Measurements from ENCODE around the gene RAB42. TPM values are rescaled to one million over a fixed set of nuclear protein-coding genes. Genes with fewer than 3 reads are reported as not detected.
"Not testable (repeated sequence)": the region's sequence is repeated elsewhere in the genome, so short reads cannot be mapped to it uniquely, and the experiment has no call there.

The RAB42 gene
- total RNA-seq, 1 donor, result 5.1 TPM

DNA sequence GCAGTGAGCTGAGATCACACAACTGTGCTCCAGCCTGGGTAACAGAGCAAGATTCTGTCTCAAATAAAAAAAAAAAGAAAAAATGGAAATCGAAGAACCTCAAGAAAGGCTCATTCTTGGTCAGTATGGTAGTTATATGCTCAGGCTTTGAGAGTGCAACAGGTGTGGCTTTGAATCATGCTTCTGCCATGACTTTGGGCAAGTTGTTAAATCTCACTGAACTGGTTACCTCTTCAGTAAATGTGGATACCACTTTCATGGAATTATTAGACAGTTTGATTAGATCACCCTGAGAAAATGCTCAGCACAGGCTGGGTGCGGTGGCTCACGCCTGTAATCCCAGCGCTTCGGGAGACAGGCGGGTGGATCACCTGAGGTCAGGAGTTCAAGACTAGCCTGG, 26.3 kb upstream of the RAB42 start:
- no peak overlapping the region for H3K27ac ChIP-seq (ENCODE audit: low read depth, low read length)
- no peak overlapping the region for H3K4me3 ChIP-seq (ENCODE audit: insufficient read depth, low read length)
- no peaks in the 10 kb centered on the region for H3K79me2 ChIP-seq (ENCODE audit: insufficient read depth, low read length)
- H4K20me1 ChIP-seq (ENCODE audit: insufficient read depth, low read length), result no peaks in the 10 kb centered on the region
- peaks cover 50% of the 10 kb centered on the region for H3K36me3 ChIP-seq (ENCODE audit: insufficient read depth, low read length)
- no peak for DNase-seq (ENCODE audit: insufficient read length, low spot score, missing footprints)
- H3K27me3 ChIP-seq (ENCODE audit: insufficient read depth, low read length), result no peaks in the 10 kb centered on the region
- no peak overlapping the region for H3K4me2 ChIP-seq (ENCODE audit: insufficient read depth, low read length)
- TF ChIP-seq CTCF (IDR thresholded peaks at IDR 0.05; ENCODE audit: extremely low read depth, low read depth, low read length), result no peak
- H2AFZ ChIP-seq (ENCODE audit: low read length), result no peak overlapping the region
- H3K4me1 ChIP-seq (ENCODE audit: insufficient read depth, low read length), result no peaks in the 10 kb centered on the region
- H3K9me3 ChIP-seq (ENCODE audit: low read depth, low read length), result no peaks in the 10 kb centered on the region

DNA sequence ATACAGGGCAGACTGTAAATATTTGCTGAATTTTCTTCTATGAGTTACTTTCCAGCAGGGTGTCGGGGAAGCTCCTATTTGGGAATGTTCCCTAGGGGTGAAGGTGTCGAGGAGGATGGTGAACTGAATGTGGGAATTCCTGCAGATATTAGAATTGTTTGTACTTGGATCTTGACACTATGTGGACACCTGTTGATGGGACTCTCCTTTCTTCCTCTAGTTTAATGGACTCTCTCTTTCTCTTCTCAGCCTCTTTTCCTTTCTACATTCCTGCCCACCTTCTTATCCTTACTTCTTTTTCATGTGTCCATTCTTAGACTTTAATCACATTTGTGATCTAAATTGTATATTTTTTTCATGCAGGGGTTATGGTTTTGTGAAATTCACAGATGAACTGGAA, 25.1 kb upstream of the RAB42 start:
- DNase-seq (ENCODE audit: insufficient read length, low spot score, missing footprints), result no peak
- H3K4me1 ChIP-seq (ENCODE audit: insufficient read depth, low read length), result no peaks in the 10 kb centered on the region
- no peak for TF ChIP-seq CTCF (IDR thresholded peaks at IDR 0.05; ENCODE audit: extremely low read depth, low read depth, low read length)
- no peaks in the 10 kb centered on the region for H3K9me3 ChIP-seq (ENCODE audit: low read depth, low read length)
- H3K36me3 ChIP-seq (ENCODE audit: insufficient read depth, low read length), result peaks cover 52% of the 10 kb centered on the region
- H3K27me3 ChIP-seq (ENCODE audit: insufficient read depth, low read length), result no peaks in the 10 kb centered on the region
- no peak overlapping the region for H3K27ac ChIP-seq (ENCODE audit: low read depth, low read length)
- H3K79me2 ChIP-seq (ENCODE audit: insufficient read depth, low read length), result no peaks in the 10 kb centered on the region
- H2AFZ ChIP-seq (ENCODE audit: low read length), result no peak overlapping the region
- no peak overlapping the region for H3K4me3 ChIP-seq (ENCODE audit: insufficient read depth, low read length)
- no peaks in the 10 kb centered on the region for H4K20me1 ChIP-seq (ENCODE audit: insufficient read depth, low read length)
- no peak overlapping the region for H3K4me2 ChIP-seq (ENCODE audit: insufficient read depth, low read length)

DNA sequence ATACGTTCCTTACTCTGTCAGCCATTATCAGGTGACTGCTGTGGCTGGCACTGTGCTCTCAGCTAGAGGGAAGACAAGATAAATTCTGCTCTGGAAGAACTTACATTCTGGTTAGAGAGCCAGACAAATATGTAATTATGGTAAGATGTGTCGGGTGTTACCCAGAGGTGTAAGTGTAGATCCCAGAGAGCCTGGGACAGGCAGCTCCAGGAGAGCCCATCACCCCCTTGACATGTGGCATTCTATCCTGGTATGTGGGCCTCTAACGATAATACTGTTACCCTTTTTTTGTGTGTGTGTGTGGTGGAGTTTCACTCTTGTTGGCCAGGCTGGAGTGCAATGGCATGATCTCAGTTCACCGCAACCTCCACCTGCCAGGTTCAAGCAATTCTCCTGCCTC, 20.2 kb upstream of the RAB42 start:
- no peak for TF ChIP-seq CTCF (IDR thresholded peaks at IDR 0.05; ENCODE audit: extremely low read depth, low read depth, low read length)
- H3K4me2 ChIP-seq (ENCODE audit: insufficient read depth, low read length), result no peak overlapping the region
- no peaks in the 10 kb centered on the region for H3K79me2 ChIP-seq (ENCODE audit: insufficient read depth, low read length)
- H3K4me1 ChIP-seq (ENCODE audit: insufficient read depth, low read length), result no peaks in the 10 kb centered on the region
- H3K9me3 ChIP-seq (ENCODE audit: low read depth, low read length), result no peaks in the 10 kb centered on the region
- peak; percentile 37 for DNase-seq (ENCODE audit: insufficient read length, low spot score, missing footprints)
- no peaks in the 10 kb centered on the region for H4K20me1 ChIP-seq (ENCODE audit: insufficient read depth, low read length)
- H3K27me3 ChIP-seq (ENCODE audit: insufficient read depth, low read length), result no peaks in the 10 kb centered on the region
- H3K27ac ChIP-seq (ENCODE audit: low read depth, low read length), result no peak overlapping the region
- no peak overlapping the region for H3K4me3 ChIP-seq (ENCODE audit: insufficient read depth, low read length)
- H3K36me3 ChIP-seq (ENCODE audit: insufficient read depth, low read length), result peaks cover 38% of the 10 kb centered on the region
- H2AFZ ChIP-seq (ENCODE audit: low read length), result no peak overlapping the region

- DNase-seq (ENCODE audit: insufficient read length, low spot score, missing footprints); H3K4me3 ChIP-seq (ENCODE audit: insufficient read depth, low read length); H3K4me1 ChIP-seq (ENCODE audit: insufficient read depth, low read length); H3K4me2 ChIP-seq (ENCODE audit: insufficient read depth, low read length); H3K79me2 ChIP-seq (ENCODE audit: insufficient read depth, low read length); H4K20me1 ChIP-seq (ENCODE audit: insufficient read depth, low read length); H3K27ac ChIP-seq (ENCODE audit: low read depth, low read length); H3K9me3 ChIP-seq (ENCODE audit: low read depth, low read length); H2AFZ ChIP-seq (ENCODE audit: low read length); H3K27me3 ChIP-seq (ENCODE audit: insufficient read depth, low read length): not testable (repeated sequence)
- peaks cover 36% of the 10 kb centered on the region for H3K36me3 ChIP-seq (ENCODE audit: insufficient read depth, low read length)
Observed at GRCh38 chr1:28572891-28573290, 19.2 kb upstream of the RAB42 start.
